Astrocyte (in vitro differentiated cells and primary cell): ENCODE measurements around the gene SIRPG. TPM values are rescaled to one million over a fixed set of nuclear protein-coding genes. Genes with fewer than 3 reads are reported as not detected.
A peak's percentile ranks its signal among the peaks of the same experiment; 100 is the strongest.
"Not testable (repeated sequence)": the region's sequence is repeated elsewhere in the genome, so short reads cannot be mapped to it uniquely, and the experiment has no call there.

Source experiments
- DNase-seq: peaks from one replicate; pipeline ENCODE4 v3.0.0-alpha.2; 2010; ENCODE audit warnings: low read depth
- FAIRE-seq: peaks from 2 replicates; lab custom pipeline; 2011; peaks lifted over from hg19 to GRCh38; lab: Jason Lieb, UNC
- H2AFZ ChIP-seq: 2 replicates; pipeline ENCODE4 v1.6.0; 2012; ENCODE audit warnings: low read depth, low read length, inconsistent platforms
- H3K27ac ChIP-seq: 2 replicates; pipeline ENCODE4 v1.5.1; 2011; ENCODE audit warnings: low read depth, low read length, inconsistent platforms
- H3K27me3 ChIP-seq: 2 replicates; pipeline ENCODE4 v1.6.0; 2011; ENCODE audit warnings: low read length, inconsistent platforms; ENCODE audit not compliant: insufficient read depth
- H3K36me3 ChIP-seq: 2 replicates; pipeline ENCODE4 v1.5.1; 2011; ENCODE audit warnings: low read length, inconsistent platforms; ENCODE audit not compliant: insufficient read depth
- H3K4me1 ChIP-seq: 2 replicates; pipeline ENCODE4 v1.5.1; 2011; ENCODE audit warnings: low read length, inconsistent platforms; ENCODE audit not compliant: insufficient read depth
- H3K4me2 ChIP-seq: 2 replicates; pipeline ENCODE4 v1.6.0; 2012; ENCODE audit warnings: low read length, inconsistent platforms
- H3K4me3 ChIP-seq: 2 replicates; pipeline ENCODE4 v1.5.1; 2011; ENCODE audit warnings: low read depth, mild to moderate bottlenecking, low read length, inconsistent platforms; ENCODE audit not compliant: insufficient read depth
- H3K79me2 ChIP-seq: 2 replicates; pipeline ENCODE4 v1.6.0; 2012; ENCODE audit warnings: mild to moderate bottlenecking, low read length, inconsistent platforms; ENCODE audit not compliant: insufficient read depth
- H3K9ac ChIP-seq: 2 replicates; pipeline ENCODE4 v1.6.0; 2012; ENCODE audit warnings: mild to moderate bottlenecking, low read length, inconsistent platforms
- H3K9me3 ChIP-seq: 2 replicates; pipeline ENCODE4 v1.5.1; 2012; ENCODE audit warnings: low read depth, mild to moderate bottlenecking, low read length, inconsistent platforms; ENCODE audit not compliant: insufficient read depth
- H4K20me1 ChIP-seq: 2 replicates; pipeline ENCODE4 v1.6.0; 2012; ENCODE audit warnings: low read length, inconsistent platforms; ENCODE audit not compliant: insufficient read depth
- H3K27ac Mint-ChIP-seq: one replicate; pipeline ENCODE4 v1.8.0; 2021; ENCODE audit warnings: mild to moderate bottlenecking, mixed read lengths; ENCODE audit not compliant: unreplicated experiment
- H3K27me3 Mint-ChIP-seq: one replicate; pipeline ENCODE4 v1.8.0; 2021; ENCODE audit warnings: low read depth, mixed read lengths; ENCODE audit not compliant: unreplicated experiment
- H3K36me3 Mint-ChIP-seq: one replicate; pipeline ENCODE4 v1.8.0; 2021; ENCODE audit warnings: low read depth, mixed read lengths; ENCODE audit not compliant: unreplicated experiment
- H3K4me1 Mint-ChIP-seq: one replicate; pipeline ENCODE4 v1.8.0; 2021; ENCODE audit warnings: low read depth, mixed read lengths; ENCODE audit not compliant: unreplicated experiment
- H3K4me3 Mint-ChIP-seq: one replicate; pipeline ENCODE4 v1.8.0; 2021; ENCODE audit warnings: mild to moderate bottlenecking, moderate library complexity, mixed read lengths; ENCODE audit not compliant: unreplicated experiment
- H3K9me3 Mint-ChIP-seq: one replicate; pipeline ENCODE4 v1.8.0; 2021; ENCODE audit warnings: mild to moderate bottlenecking, mixed read lengths; ENCODE audit not compliant: unreplicated experiment
- EZH2 ChIP-seq: IDR thresholded peaks from 2 replicates; pipeline ENCODE4 v1.6.1; 2012; ENCODE audit warnings: mild to moderate bottlenecking, low read length, inconsistent platforms; ENCODE audit not compliant: insufficient read depth
- total RNA-seq: library from RNA; stranded (reverse); gene quantifications from 2 replicates; pipeline ENCODE4 v1.2.1, GENCODE V29; 2021
- TF ChIP-seq, protein P1 (sequence below): IDR thresholded peaks from 2 replicates; pipeline ENCODE4 v1.5.1; 2011; ENCODE audit warnings: low read depth, mild to moderate bottlenecking, inconsistent platforms, low read length, moderate library complexity; ENCODE audit not compliant: insufficient read depth

The SIRPG gene
- total RNA-seq, 1 donor from 2014 or later = not detected

- no peaks in the 10 kb centered on the region for H3K4me1 ChIP-seq
- Mint-ChIP-seq H3K27me3 (peaks cover 8% of the 10 kb centered on the region), H3K4me1 (no peaks in the 10 kb centered on the region), H3K36me3 (no peaks in the 10 kb centered on the region), H3K9me3 (peaks cover 9% of the 10 kb centered on the region), H3K27ac (no peak overlapping the region), H3K4me3 (no peak overlapping the region)
- no peaks in the 10 kb centered on the region for H3K9me3 ChIP-seq
- no peaks in the 10 kb centered on the region for H3K79me2 ChIP-seq
- no peak for DNase-seq
- TF ChIP-seq, protein P1, sequence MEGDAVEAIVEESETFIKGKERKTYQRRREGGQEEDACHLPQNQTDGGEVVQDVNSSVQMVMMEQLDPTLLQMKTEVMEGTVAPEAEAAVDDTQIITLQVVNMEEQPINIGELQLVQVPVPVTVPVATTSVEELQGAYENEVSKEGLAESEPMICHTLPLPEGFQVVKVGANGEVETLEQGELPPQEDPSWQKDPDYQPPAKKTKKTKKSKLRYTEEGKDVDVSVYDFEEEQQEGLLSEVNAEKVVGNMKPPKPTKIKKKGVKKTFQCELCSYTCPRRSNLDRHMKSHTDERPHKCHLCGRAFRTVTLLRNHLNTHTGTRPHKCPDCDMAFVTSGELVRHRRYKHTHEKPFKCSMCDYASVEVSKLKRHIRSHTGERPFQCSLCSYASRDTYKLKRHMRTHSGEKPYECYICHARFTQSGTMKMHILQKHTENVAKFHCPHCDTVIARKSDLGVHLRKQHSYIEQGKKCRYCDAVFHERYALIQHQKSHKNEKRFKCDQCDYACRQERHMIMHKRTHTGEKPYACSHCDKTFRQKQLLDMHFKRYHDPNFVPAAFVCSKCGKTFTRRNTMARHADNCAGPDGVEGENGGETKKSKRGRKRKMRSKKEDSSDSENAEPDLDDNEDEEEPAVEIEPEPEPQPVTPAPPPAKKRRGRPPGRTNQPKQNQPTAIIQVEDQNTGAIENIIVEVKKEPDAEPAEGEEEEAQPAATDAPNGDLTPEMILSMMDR = no peak
- no peak for TF ChIP-seq EZH2
- no peak overlapping the region for H2AFZ ChIP-seq
- H4K20me1 ChIP-seq = no peaks in the 10 kb centered on the region
- no peaks in the 10 kb centered on the region for H3K36me3 ChIP-seq
- no peak overlapping the region for H3K9ac ChIP-seq
- no peaks in the 10 kb centered on the region for H3K27me3 ChIP-seq
- H3K4me3 ChIP-seq = no peak overlapping the region
- no peak for FAIRE-seq
- H3K27ac ChIP-seq = no peak overlapping the region
- no peak overlapping the region for H3K4me2 ChIP-seq
These were observed 39.1 kb downstream of the SIRPG start for GRCh38 chr20:1618479-1618878.

DNA sequence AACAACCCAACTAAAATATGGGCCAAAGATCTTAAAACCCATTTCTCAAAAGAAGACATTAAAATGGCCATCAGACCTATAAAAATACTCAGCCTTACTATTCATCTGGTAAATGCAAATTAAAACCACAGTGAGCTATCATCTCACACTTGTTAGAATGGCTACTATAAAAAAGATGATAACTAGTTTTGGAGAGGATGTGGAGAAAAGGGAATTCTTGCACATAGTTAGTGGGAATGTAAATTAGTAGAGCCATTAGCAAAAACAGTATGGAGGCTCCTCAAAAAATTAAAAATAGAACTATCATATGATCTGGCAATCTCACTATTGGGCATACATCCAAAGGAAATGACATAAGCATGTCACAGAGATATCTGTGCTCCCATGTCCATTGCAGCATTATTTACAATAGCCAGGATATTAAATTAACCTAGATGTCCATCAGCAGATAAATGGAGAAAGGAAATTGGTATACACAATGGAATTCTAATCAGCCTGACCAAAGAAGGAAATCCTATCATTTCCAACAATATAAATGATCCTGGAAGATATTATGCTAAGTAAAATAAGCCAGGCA lies 40.6 kb downstream of the SIRPG start:
- Mint-ChIP-seq H3K4me1 (no peaks in the 10 kb centered on the region), H3K27ac (no peak overlapping the region), H3K9me3 (peaks cover 9% of the 10 kb centered on the region), H3K4me3 (no peak overlapping the region), H3K27me3 (peaks cover 10% of the 10 kb centered on the region), H3K36me3 (no peaks in the 10 kb centered on the region)
- peak; percentile 25 for DNase-seq
- no peak overlapping the region for H3K4me2 ChIP-seq
- H3K9me3 ChIP-seq = no peaks in the 10 kb centered on the region
- no peak for FAIRE-seq
- no peaks in the 10 kb centered on the region for H3K36me3 ChIP-seq
- H2AFZ ChIP-seq = no peak overlapping the region
- no peak overlapping the region for H3K27ac ChIP-seq
- H3K4me3 ChIP-seq = no peak overlapping the region
- no peak overlapping the region for H3K9ac ChIP-seq
- no peaks in the 10 kb centered on the region for H4K20me1 ChIP-seq
- H3K4me1 ChIP-seq = no peaks in the 10 kb centered on the region
- no peaks in the 10 kb centered on the region for H3K27me3 ChIP-seq
- H3K79me2 ChIP-seq = no peaks in the 10 kb centered on the region
- no peak for TF ChIP-seq EZH2
- TF ChIP-seq, protein P1 = no peak

DNA sequence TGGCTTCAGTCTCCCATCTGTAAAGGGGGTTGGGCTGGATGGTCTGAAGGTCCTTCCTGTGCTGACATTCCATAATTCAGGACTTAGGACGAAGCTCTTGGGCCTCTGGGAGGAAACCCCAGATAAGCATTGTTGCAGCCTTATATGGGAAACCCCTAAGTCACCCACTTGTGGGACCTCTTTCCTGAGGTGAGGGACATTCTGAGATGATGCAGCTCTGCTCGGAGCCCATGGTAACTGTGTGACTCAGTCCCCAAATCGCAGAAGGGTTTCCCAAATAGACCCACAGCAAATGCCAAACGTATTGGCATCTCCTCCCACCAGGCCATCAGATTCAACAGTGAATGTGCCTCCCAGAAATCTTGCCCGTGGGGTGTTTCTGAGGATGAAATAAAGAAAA lies 47.2 kb downstream of the SIRPG start:
- not testable (repeated sequence) for H3K9ac ChIP-seq, H3K27me3 Mint-ChIP-seq, H3K9me3 Mint-ChIP-seq, H3K27me3 ChIP-seq, H3K4me2 ChIP-seq, H3K36me3 ChIP-seq, H3K79me2 ChIP-seq, H3K9me3 ChIP-seq, H3K4me1 Mint-ChIP-seq, H4K20me1 ChIP-seq, H3K4me3 ChIP-seq, FAIRE-seq, H3K27ac ChIP-seq, H3K27ac Mint-ChIP-seq, H3K36me3 Mint-ChIP-seq, DNase-seq, H2AFZ ChIP-seq, H3K4me1 ChIP-seq, H3K4me3 Mint-ChIP-seq

DNA sequence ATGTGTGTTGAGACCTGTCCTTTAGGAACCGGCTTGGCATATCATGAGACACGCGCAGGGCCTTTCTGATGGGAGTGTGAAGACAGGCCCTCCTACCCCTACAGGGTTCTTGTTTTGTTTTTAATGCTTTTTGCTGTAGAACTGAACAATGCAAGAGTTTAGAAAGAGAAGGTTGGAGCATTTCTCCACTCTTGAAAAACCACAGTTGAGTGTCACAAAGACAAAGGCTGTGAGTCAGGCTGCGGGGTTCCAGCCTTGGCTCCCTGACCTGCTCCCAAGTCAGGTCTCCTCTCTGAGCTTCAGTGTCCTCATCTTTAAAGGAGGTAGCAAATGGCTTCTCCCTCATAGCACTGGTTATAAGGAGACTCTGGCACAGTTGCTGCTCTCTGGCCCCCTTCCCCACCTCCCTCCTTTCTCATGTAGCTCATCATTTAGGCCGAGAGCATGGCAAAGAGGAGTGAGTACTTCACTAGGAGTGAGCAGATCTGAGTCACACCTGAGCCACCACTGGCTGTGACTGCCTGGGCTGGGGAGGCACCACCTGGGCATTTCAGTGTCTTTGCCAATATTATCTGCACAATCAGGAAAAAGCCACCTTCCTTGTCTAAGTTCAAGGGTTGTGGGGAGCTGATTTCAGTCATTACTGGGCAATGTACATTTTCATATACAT lies 48.8 kb downstream of the SIRPG start:
- not testable (repeated sequence) for H3K27me3 ChIP-seq, H3K27ac Mint-ChIP-seq, H3K4me2 ChIP-seq, H3K4me3 ChIP-seq, H3K4me1 ChIP-seq, H3K9me3 Mint-ChIP-seq, H3K36me3 Mint-ChIP-seq, FAIRE-seq, H3K27ac ChIP-seq, H3K27me3 Mint-ChIP-seq, H3K79me2 ChIP-seq, H4K20me1 ChIP-seq, H2AFZ ChIP-seq, H3K36me3 ChIP-seq, DNase-seq, H3K4me1 Mint-ChIP-seq, H3K9ac ChIP-seq, H3K4me3 Mint-ChIP-seq, H3K9me3 ChIP-seq
